Fibroblast of skin of back (primary cell): Measurements from ENCODE around the gene PIP4K2B.

Experiments
- DNase-seq: peaks from one replicate; pipeline ENCODE4 v3.0.0-alpha.2; 2013

The PIP4K2B gene

DNA sequence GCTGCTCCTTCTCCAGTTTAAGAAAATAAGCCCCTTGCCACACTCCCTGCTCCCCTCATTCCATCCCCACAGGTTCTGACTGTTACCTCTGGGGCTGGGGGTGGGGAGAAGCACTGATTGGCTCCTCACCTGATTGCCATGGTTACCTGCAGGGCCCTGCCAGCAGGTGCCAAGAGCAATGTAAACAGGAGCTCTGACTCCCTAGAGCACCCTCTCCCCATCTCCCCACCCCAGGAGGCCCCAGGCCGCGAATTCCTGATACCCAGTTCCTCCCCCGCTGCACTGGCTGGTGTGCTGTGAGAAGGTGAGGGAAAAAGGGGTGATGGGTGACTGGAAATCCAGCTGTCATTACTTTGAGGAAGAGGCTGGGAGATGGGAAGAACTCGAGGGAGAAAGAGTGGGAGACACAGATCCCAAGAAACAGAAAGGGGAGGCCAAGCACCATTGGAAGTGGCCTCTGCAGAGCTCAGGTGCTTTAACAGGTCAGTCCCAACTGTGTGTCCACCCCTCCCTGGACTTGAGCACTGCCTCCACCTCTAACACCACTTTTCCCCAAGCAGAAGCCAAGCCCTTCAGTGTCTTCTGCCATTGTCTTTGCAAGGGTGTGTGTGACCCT, 55.7 kb downstream of the PIP4K2B start:
- no peak for DNase-seq

DNA sequence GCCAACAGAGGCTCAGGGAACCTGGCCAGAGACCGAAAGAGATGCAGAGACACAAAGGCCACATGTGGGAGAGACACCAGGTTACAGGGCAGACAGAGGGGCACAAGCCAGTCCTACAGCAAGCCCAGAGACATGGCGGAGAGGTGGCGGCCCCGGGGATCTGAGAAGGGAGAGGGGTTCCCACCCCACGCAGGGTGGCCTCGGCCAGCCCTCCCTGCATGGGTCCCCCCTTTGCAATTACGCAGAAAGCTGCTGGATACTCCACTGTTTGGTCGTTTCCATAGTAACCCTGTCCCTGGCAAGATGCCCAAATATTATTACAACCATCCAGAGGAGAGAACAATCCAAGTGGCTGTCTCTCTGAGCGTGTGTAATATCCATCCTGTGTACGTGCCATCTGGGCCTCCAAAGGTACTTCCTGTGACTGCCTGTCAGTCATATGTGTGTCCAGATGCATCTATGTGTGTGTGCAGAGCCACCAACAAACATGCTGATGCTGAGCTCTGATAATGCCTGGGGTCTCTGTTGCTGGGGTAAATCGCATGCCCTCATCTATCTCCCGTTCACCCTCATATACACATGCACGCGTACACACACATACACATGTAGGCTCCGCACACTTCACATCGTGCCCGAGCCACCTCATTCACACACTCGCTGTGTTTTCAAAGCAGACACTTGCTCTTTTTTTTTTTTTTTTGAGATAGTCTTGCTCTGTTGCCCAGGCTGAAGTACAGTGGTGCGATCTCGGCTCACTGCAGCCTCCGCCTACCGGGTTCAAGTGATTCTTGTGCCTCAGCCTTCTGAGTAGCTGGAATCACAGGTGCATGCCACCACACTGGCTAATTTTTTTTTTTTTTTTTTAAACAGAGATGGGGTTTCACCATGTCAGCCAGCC, 56.7 kb downstream of the PIP4K2B start:
- DNase-seq = peak; percentile 86

DNA sequence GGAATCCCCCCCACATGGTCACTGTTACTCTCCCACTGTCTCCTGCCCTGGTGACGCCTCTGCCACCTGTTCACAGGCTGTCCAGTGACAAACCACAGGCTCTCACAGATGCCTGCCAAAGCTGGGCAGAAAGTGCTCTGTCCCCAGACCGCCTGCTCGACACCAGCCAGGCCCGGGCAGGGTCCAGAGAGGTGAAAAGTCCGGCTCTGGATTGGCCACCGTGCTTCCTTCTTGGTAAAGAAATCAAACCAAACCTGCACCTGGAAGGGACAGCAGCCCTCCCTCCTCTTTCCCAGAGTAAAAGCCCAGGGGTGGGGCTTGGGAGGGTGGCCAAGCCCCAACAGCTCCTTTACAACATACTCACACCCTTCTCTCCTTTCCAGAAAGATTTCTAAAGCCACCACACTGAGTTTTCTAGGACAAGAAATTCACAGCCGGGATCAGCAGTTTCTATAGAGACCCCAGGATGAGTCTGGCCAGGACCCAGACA, 57.4 kb downstream of the PIP4K2B start:
- no peak for DNase-seq

DNA sequence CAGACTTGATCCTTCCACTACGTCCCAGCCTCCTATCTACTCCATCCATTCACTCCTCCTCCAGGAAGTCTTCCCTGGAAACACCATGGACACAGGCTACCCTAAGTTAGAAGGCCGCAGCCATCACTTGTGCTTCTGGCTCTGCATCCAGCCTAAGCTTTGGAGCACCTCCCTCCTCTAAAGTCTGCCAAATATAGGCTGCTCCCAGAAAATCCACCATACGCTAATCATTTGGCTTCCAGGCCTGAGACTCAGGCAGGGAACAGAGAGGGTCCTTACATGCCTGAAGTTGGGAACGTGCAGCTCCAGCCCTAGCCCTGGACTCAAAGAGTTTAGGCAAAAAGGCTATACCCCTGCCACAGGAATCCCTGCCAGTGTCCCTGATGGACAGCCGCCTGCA, 57.9 kb downstream of the PIP4K2B start:
- DNase-seq = no peak

DNA sequence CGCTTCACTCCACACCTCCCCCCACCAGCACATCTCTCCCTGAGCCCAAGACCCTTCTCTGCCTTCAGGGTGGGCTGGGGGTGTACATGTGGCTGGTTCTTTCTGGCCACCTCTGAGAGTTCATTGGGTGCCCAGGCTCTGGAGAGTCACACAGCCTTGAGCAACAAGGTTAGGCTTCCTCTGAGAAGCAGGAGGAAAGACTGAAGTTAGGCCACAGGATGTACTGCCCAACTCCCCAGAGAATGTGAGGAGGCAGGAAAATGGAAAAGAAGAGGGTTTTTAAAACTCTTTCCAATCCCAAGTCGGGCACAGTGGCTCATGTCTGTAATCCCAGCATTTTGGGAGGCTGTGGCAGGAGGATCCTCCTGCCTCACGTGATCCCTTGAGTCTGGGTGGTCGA, 58.5 kb downstream of the PIP4K2B start:
- no peak for DNase-seq

DNA sequence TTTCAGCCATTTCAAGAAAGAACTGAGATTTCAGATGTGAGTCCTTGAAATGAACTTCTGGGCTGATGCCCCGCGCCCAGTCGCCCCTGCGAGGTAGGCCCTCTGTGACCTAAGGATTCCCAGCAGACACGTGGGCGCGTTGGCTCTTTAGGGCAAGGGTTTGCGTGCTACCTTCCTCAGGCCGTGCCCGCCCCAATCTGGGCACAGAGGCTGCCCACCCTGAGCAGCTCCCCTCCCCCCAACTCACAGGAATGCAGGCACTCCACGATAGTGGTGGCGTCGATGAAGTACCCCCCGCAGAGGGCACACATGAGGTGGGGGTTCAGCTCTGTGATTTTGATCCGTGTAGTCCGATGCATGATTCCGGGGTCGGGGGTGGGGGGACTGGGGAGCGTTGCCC, 59.3 kb downstream of the PIP4K2B start:
- DNase-seq = no peak

DNA sequence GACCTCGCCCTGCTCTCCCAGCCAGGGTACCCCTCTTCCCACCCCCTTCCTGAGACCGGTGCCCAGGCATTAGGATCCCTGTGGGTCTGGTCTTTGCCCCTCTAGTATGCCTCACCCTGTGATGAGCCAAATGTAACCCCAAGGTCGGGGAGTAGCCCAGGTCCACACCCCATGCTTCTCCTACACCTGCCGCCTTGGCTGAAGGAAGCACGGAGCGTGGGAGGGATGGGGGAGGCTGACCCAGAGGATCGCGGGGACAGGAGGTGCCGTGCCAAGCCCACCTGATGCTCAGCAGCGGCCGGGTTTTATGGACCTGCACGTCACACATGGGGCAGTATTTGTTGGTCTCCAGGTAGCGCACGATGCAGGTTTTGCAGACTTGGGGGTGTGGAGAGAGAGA, 60.1 kb downstream of the PIP4K2B start:
- DNase-seq = no peak

DNA sequence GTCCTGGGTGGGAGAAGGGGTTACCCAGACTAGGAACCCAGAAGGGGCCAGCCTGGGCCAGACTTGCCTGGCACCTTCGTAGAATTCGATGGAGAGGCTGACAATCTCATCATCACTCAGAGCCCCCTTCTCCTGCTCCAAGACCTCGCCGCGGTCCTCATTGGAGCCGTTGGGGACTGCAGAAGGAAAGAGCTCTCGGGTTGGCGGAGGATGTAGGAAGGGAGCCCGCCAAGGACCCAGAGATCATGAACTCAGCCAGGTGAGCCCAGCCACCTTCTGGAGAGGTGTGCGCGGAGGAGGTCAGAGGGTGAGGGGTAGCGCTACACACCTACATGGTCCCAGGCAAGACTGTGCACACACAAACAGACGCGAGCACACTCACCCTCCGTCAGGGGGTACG, 60.7 kb downstream of the PIP4K2B start:
- no peak for DNase-seq

DNA sequence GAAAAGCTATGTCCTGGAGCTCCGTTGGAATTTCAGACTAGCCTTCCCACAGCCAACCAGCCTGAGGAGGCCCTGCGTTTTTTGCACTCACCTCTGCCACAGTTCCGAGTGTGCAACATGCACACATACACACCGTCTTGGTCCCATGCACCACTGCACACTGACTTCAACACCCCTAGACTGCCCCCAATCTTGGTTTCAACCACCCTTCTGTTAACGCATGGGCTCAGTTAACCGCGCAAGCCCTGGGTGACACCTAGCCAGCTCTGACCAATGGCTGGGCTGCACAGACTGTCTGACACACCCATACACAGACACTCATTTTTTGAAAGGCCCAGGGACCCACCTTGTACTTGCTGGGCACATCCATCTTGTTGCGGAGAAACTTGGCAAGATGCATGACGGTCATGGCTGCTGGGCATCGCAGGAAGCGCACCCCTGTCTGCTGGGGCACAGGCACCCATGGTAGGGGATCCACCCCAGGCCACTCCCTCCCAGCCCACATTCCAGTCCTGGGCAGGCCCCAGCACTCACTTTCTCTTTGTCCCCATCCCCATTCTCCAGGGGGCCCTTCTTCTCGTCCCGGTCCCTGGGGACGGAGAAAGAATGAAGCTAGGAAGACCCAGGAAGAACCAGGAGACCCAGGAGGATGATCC, 61.2 kb downstream of the PIP4K2B start:
- no peak for DNase-seq

DNA sequence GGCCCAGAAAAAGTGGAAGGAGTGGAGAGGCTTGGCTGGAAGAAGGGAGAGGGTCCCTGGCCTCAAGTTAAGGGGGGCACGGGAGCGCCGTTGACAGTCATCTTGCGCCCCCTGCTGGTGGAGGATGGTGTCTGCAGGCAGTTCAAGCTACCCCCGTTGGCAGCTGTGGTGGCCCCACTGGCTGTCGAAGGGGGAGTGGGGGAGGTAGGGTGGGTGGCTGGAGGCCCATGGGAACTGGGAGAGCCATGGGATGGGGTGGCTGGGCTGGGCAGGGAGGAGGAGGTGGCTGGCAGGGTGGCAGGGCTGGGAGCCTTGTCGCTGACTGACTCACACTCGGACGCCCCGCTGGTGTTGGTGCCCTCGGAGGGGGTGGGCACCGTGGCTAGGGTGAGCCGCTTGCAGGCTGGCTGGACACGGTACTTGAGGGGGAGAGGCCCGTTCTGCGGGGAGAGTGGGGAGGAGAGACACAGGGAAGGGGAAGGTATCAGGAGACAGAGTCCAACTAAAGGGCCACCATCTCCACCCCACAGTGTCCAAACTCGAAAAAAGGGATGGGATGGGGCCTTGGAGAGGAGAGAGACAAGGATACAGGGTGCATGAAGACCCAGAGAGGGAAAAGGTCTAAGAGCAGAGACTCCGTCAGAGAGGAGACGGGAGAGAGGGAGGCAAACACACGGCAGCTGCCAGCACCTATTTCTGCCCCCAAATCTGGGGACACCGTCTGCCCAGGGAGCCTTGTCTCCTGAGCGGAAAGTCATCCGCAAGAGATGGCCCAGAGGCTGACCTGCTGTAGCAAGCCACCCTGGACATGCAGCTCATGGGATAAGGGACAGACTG, 64.0 kb downstream of the PIP4K2B start:
- peak; percentile 37 for DNase-seq

DNA sequence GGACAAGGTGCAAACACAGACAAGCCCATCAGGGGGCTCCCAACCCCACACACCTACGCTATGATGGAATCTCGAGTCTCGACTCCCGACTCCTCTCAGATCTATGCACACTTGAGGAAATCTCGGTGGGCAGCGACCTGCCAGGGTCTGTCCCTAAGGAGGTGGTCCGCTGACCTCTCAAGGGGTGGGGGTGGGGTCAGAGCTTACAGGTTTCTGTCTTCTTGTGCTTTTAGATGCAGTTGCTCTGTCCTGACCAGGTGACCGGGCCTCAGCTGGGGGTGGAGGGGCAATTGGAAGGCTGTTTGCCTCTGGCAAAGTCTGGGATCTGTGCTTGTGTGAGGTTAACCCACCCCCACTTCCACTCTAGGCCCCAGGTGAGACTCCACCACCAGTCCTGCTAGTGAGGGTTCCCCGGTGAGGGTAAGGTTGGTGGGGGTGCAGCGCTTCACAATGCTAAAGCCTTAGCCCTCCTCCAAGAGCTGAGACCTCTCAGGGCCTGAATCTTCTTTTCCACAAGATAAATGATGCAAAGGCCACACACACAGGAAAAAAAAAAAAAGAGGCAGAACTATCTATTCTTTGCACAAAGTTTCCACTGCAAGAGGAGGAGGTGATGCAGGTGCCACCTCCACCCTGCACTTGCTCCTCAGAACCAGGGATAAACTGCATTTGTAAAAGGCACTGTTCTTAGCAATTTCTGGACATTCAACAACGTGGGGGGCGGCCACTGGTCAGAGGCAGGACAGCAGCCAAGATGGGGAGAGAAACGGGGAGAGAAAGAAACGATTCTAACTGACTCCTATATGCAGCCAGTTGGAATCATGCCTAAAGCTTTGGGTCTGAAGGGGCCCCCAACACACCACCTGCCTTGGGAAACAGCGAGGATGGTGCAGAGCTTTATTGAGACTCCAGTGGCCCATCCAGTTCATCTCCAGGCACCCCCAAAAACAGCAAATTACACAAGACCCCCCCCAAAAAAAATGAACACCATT, 65.1 kb downstream of the PIP4K2B start:
- DNase-seq = no peak

DNA sequence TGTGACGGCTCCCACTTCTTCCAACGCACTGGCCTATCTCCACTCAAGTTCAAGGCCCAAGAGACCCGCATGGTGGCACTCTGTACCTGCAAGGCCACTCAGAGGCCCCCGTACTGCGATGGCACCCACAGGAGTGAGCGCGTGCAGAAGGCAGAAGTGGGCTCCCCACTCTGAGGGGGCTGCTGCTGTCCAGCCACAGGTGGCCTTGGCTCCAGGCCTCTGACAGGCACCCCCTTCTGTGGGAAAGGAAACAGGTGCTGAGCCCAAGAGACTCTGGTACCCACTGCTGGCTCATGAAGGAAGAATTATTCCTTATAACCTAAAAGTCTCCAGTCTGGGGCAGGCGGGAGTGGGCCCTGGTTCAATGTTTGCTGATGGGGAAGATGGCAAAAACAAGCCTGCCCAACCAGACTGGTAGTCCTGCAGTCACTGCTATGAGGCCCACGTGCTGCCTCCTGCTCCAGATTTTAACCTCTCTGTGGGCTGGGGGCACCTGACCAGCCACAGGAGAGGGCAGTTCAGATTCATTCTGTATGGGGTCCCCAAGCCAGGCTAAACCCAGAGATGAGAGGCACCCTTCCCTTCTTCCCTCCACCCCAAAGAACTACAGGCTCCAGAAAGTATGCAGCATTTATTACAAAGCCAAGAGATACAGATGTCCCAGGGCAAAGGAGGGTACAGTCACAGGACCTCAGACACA, 65.9 kb downstream of the PIP4K2B start:
- DNase-seq = no peak

DNA sequence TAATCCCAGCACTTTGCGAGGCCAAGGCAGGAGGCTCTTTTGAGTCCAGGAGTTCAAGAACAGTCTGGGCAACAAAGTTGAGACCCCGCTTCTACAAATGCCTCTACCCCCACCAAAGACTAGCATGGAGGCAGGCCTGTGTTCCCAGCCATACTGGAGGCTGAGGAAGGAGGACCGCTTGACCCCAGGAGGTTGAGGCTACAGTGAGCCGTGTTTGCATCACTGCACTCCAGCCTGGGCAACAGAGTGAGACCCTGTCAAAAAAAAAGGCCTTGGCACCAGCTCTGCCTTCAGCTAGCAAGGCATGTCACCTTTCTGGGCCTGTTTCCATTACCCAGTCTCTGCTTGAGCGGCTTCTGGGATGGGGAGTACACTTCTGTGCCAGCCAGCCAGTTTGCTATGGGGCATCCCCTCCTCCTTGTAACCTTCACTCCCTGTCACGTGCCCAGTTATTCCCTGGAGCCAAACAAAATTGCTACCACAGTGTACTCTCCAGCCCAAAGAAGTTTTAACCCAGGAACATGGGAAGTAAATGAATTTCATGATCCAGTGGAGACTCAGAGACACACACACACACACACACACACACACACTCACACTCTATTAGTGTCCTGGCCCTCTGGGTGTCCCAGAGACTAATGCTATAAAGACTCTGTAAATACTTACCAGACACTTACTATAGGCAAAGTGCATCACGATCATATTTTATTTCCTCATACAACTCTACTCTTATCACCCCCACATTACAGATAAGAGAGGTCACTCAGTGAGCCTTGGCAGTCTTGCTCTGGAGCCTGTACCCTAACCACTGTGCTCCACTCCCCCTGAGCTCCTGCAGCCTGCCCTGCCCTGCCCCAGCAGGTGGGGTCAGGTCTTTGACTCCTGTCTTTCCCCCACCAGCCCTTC, 66.7 kb downstream of the PIP4K2B start:
- DNase-seq = no peak

DNA sequence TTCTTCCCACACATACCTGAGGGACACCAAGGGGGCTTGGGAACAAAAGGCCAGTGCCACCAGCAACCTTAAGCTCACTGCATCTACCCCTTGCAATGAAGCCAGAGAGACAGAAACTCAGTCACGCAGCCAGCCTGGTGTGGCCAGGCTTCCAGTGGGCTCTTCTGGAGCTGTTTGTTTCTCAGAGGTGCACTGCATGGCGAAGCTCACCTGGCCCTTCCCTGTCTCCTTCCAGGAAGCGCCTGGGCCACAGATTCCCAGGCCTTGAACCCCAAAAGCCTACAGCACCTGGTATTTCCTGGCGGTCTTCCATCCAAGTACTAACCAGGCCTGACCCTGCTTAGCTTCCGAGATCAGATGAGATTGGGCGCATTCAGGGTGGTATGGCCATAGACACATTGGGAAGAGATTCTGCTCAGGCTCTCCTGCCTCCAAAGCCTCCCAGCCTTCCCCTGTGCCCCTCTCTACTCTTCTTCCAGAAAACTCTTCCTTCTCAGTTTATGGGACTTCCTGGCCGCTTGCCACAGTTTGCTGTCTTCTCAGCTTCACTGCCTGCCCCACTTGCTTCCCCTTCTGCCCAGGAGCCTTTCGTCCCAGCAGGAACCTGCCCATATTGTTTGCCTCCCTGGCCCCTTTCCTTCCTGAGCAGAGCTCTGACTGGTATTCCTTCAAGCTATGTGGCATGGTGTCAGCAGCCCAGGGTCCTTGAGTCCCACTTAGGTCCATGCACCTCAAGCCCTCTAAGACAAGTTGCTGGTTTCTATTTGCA, 67.6 kb downstream of the PIP4K2B start:
- DNase-seq = no peak

DNA sequence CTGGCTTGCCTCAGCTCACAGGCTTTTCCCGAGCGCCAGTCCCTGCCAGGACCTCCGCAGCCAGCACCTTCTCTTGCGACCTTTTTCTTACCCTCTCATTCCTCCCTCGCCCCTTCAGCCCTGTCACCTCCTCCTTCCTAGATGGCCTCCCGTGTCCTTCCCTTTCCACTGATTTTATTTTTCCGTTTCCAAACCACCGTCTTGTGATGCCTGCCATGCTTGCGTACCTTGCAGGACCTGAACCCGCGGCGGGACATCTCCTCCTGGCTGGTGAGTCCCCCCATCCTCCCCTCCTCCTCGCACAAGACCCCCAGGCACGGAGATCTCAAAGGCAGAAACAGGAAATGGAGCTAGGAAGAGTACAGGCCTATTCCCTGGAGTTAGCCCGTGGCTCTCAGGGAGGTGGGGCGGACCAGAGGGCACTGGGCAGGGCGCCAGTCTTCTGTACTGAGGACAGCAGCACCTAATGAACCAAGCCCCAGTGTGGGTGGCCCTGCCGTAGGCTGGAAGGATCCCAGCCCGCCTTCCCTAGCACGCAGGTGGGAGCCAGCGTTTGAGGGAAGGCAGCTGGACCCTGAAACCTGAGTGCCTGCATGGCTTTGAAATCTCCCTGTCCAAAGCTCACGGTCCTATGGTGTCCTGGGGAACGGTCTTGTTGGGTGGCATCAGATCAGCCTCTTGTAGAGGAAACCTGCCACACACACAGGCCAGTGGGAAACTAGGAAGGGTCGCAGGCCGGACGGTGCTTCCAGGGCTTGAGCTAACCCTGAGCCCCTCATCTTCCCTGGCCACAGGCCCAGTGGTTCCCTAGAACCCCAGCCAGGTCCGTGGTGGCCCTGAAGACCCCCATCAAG, 68.6 kb downstream of the PIP4K2B start:
- DNase-seq = peak; percentile 61

DNA sequence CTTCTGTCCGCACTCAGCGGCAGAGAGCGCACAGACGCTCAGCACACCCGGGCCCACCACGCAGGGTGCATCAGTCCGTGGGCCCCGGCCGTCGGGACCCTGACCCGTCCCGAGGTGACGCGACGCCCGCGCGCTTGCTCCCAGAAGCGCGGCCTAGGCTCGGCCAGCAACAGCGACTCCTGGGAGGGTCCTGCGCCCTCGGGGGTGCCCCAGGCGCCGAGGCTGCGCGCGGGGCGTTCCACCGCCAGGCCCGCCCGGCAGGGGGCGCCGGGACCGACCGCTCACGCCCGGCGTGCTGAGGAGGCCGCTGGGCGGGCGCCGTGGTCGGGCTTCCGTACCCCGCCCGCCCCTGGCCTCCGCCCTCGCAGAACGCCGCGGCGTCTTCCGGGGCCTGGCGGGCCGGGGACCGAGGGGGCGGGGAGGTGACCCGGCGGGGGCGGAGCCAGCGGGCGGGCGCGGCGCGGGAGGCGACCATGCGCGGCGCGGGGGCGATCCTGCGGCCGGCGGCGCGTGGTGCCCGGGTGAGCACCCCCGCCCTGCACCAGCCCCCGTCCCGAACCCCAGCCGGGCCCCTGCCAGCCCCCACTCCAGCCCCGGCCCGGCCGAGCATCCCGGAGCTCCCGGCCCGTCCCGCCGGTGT, 69.3 kb downstream of the PIP4K2B start, which contains the start of gene CISD3:
Gene CISD3, plus strand, starts transcription at position 456 of the 640 bp plus-strand sequence. Its CDS starts 18 bp downstream, at position 474.
- peak; percentile 88 for DNase-seq

DNA sequence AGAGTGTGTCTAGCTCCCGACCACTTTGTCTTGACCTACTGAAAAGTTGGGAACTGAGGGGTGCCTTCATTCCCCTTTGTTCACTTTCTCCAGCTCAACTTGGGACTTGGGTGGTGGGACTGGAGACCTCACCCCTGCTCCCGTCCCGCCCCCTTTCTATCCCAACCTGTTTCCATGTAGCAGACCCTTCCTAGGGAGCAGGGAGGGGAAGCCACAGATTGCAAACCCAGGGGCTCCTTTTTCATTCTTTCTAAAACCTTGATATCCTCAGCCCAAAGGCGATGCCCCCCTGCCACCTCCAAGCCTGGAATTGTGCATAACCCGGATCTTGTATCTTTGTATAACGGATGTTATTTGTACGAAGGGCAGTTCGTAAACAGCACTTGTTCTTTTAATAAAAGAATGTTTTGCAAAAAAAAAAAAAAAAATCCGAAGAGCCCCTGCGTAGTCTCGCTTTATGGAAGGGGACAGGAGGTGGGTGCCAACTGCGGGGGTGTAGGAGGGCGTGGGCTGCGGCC, 69.9 kb downstream of the PIP4K2B start:
- no peak for DNase-seq
